PC-9 (cell line): ENCODE data around the gene ACADVL. TPM values are rescaled to one million over a fixed set of nuclear protein-coding genes. Genes with fewer than 3 reads are reported as not detected.
A peak's percentile ranks its signal among the peaks of the same experiment; 100 is the strongest.
"Not testable (repeated sequence)": the region's sequence is repeated elsewhere in the genome, so short reads cannot be mapped to it uniquely, and the experiment has no call there.

ENCODE experiments used
- BruUV-seq: library from RNA; stranded (reverse); fragments of 400-500 nt; replicated peaks from 2 replicates; lab custom pipeline; 2021; lab: Mats Ljungman, UMichigan
- CTCF ChIA-PET: fragments of 300-600 bp; sonication (Branson Sonifier 250); formaldehyde crosslinking; loops from one replicate; lab custom pipeline; 2022; ENCODE audit warnings: antibody characterized with exemption; lab: Charles Lee
- POLR2A ChIA-PET: fragments of 300-600 bp; sonication (Branson Sonifier 250); formaldehyde crosslinking; loops from one replicate; lab custom pipeline; 2022; ENCODE audit warnings: antibody characterized with exemption; ENCODE audit not compliant: unreplicated experiment; lab: Charles Lee
- DNase-seq, 2 experiments: peaks; one replicate each; pipeline versions ENCODE4 v3.0.0 to v3.0.0-alpha.2; 2015 to 2022; ENCODE audit warnings: mixed read lengths in 1 of 2
- H2AFZ ChIP-seq: fragments of 200-600 bp; sonication (generic); 2 replicates; pipeline ENCODE4 v1.8.1; 2017; ENCODE audit warnings: antibody characterized with exemption
- H3F3A ChIP-seq: fragments of 200-600 bp; sonication (generic); 2 replicates; pipeline ENCODE4 v1.8.1; 2017; ENCODE audit warnings: antibody characterized with exemption, mild to moderate bottlenecking, low read depth; ENCODE audit not compliant: insufficient read depth
- H3K27ac ChIP-seq: fragments of 200-600 bp; sonication (generic); 2 replicates; pipeline ENCODE4 v1.6.1; 2016; ENCODE audit warnings: mixed run types
- H3K27me3 ChIP-seq: fragments of 200-600 bp; sonication (generic); 2 replicates; pipeline ENCODE4 v1.6.1; 2016; ENCODE audit warnings: low read depth, mixed run types; ENCODE audit not compliant: insufficient read depth
- H3K36me3 ChIP-seq: fragments of 200-600 bp; sonication (generic); 2 replicates; pipeline ENCODE4 v1.6.1; 2016; ENCODE audit warnings: low read depth, mixed run types
- H3K4me1 ChIP-seq: fragments of 200-600 bp; sonication (generic); replicated peaks from 2 replicates; pipeline ENCODE4 v1.6.1; 2016; ENCODE audit warnings: mixed run types; ENCODE audit not compliant: insufficient read depth
- H3K4me2 ChIP-seq: fragments of 200-600 bp; sonication (generic); 2 replicates; pipeline ENCODE4 v1.6.1; 2017; ENCODE audit warnings: mixed run types
- H3K4me3 ChIP-seq: fragments of 200-600 bp; sonication (generic); 2 replicates; pipeline ENCODE4 v1.6.1; 2016; ENCODE audit warnings: mixed run types
- H3K79me2 ChIP-seq: fragments of 200-600 bp; sonication (generic); 2 replicates; pipeline ENCODE4 v1.6.1; 2017; ENCODE audit warnings: low read depth, mixed run types
- H3K9me2 ChIP-seq: fragments of 200-600 bp; sonication (generic); 2 replicates; pipeline ENCODE4 v1.8.1; 2017; ENCODE audit warnings: mild to moderate bottlenecking; ENCODE audit not compliant: insufficient read depth
- H3K9me3 ChIP-seq: fragments of 200-600 bp; sonication (generic); 2 replicates; pipeline ENCODE4 v1.8.1; 2016; ENCODE audit warnings: low read depth; ENCODE audit not compliant: insufficient read depth
- H4K20me1 ChIP-seq: fragments of 200-600 bp; sonication (generic); 2 replicates; pipeline ENCODE4 v1.8.1; 2017; ENCODE audit not compliant: insufficient read depth
- EZH2 ChIP-seq: fragments of 200-600 bp; sonication (generic); IDR thresholded peaks from 2 replicates; pipeline ENCODE4 v1.8.0; 2017; ENCODE audit warnings: antibody characterized with exemption, low read depth
- intact Hi-C: fragments of 100-400 bp; cut with micrococcal nuclease; formaldehyde crosslinking; loops from one replicate; pipeline ENCODE4 v1.10.0; 2022; ENCODE audit not compliant: unreplicated experiment
- total RNA-seq: library from RNA; stranded (reverse); gene quantifications from 2 replicates; pipeline ENCODE4 v1.2.3, GENCODE V29; 2021
- TF ChIP-seq, protein P1 (sequence below): fragments of 200-600 bp; sonication (generic); conservative IDR thresholded peaks from 2 replicates; pipeline ENCODE4 v1.6.1; 2017; ENCODE audit warnings: mixed run types, antibody characterized with exemption, mild to moderate bottlenecking, moderate library complexity

ACADVL gene
- total RNA-seq, 1 experiment from 2014 or later, result 604 TPM

- TF ChIP-seq EZH2, result no peak
- TF ChIP-seq, protein P1, sequence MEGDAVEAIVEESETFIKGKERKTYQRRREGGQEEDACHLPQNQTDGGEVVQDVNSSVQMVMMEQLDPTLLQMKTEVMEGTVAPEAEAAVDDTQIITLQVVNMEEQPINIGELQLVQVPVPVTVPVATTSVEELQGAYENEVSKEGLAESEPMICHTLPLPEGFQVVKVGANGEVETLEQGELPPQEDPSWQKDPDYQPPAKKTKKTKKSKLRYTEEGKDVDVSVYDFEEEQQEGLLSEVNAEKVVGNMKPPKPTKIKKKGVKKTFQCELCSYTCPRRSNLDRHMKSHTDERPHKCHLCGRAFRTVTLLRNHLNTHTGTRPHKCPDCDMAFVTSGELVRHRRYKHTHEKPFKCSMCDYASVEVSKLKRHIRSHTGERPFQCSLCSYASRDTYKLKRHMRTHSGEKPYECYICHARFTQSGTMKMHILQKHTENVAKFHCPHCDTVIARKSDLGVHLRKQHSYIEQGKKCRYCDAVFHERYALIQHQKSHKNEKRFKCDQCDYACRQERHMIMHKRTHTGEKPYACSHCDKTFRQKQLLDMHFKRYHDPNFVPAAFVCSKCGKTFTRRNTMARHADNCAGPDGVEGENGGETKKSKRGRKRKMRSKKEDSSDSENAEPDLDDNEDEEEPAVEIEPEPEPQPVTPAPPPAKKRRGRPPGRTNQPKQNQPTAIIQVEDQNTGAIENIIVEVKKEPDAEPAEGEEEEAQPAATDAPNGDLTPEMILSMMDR, result no peak
- ChIA-PET POLR2A (interaction anchor here (0.7 kb wide), 1 partner anchor 42 kb away, joined by 3 read pairs; no protein-coding TSS in a partner anchor), CTCF (interaction anchor here (1.0 kb wide), 1 partner anchor 64 kb away, joined by 4 read pairs; no protein-coding TSS in a partner anchor)
- no peak for DNase-seq
- Histone ChIP-seq H3K27me3 (no peaks in the 10 kb centered on the region), H3K36me3 (no peaks in the 10 kb centered on the region), H3K4me3 (no peak overlapping the region), H3K4me1 (peaks cover 7% of the 10 kb centered on the region), H3F3A (peaks cover 29% of the 10 kb centered on the region; the same call in 1 of the 2 replicates), H3K4me2 (no peak overlapping the region), H3K9me3 (peaks cover 7% of the 10 kb centered on the region; the same call in 1 of the 2 replicates), H3K9me2 (no peaks in the 10 kb centered on the region), H2AFZ (no peak overlapping the region), H3K27ac (no peak overlapping the region), H3K79me2 (no peaks in the 10 kb centered on the region), H4K20me1 (no peaks in the 10 kb centered on the region)
- intact Hi-C loops, result loop anchor here (5.0 kb wide), 1 partner anchor 42 kb away; no protein-coding TSS in a partner anchor
- no TSS peak for BruUV-seq
Observed at GRCh38 chr17:7178973-7179316, 40.8 kb upstream of the ACADVL start.

GRCh38 chr17:7179317-7180254 is 40.2 kb upstream of the ACADVL start, which contains the start of gene ASGR1:
Gene ASGR1 (minus strand): TSS chr17:7179370. CDS start chr17:7178563, 807 bp downstream.
- no TSS peak for BruUV-seq
- no peaks in the 10 kb centered on the region for H3K9me2 ChIP-seq
- H3K27me3 ChIP-seq, result no peaks in the 10 kb centered on the region
- POLR2A ChIA-PET, result no interaction called here
- no peak for TF ChIP-seq EZH2
- TF ChIP-seq, protein P1, result no peak
- no peaks in the 10 kb centered on the region for H3K36me3 ChIP-seq
- H2AFZ ChIP-seq, result peak within 1 kb of the TSS; percentile 89
- H3F3A ChIP-seq, result peaks cover 28% of the 10 kb centered on the region; the same call in 1 of the 2 replicates
- no peaks in the 10 kb centered on the region for H3K79me2 ChIP-seq
- H3K4me3 ChIP-seq, result peak within 1 kb of the TSS; percentile 76
- no peak within 1 kb of the TSS for H3K27ac ChIP-seq
- H3K9me3 ChIP-seq, result peaks cover 7% of the 10 kb centered on the region; the same call in 1 of the 2 replicates
- CTCF ChIA-PET, result interaction anchor here (0.6 to 1.0 kb wide), 2 partner anchors 8 to 63 kb away, joined by 4 to 6 read pairs; no protein-coding TSS in a partner anchor
- H3K4me2 ChIP-seq, result peak within 1 kb of the TSS; percentile 98
- H3K4me1 ChIP-seq, result peaks cover 8% of the 10 kb centered on the region
- H4K20me1 ChIP-seq, result no peaks in the 10 kb centered on the region
- DNase-seq, result no peak
- intact Hi-C loops, result loop anchor here (5.0 kb wide), 1 partner anchor 42 kb away; no protein-coding TSS in a partner anchor

DNA sequence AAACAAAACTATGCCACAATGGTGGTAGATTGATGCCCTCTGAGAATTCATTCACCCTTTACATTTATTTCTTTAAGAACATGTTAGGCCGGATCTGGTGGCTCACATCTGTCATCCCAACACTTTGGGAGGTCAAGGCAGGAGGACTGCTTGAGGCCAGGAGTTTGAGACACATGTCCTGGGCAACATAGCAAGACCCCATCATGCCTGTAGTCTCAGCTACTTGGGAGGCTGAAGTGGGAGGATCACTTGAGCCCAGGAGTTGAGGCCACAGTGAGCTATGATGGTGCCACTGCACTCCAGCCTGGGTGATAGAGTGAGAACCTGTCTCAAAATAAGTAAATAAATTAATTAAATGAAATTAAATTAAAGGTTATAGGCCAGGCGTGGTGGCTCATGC is 37.6 kb upstream of the ACADVL start:
- BruUV-seq, H3K4me1 ChIP-seq, DNase-seq, H2AFZ ChIP-seq, H4K20me1 ChIP-seq, POLR2A ChIA-PET, H3K27ac ChIP-seq, H3K9me2 ChIP-seq, H3K36me3 ChIP-seq, H3K27me3 ChIP-seq, H3K4me3 ChIP-seq, H3K79me2 ChIP-seq, intact Hi-C loops, CTCF ChIA-PET, H3K9me3 ChIP-seq, H3K4me2 ChIP-seq: not testable (repeated sequence)
- peaks cover 13% of the 10 kb centered on the region; the same call in 1 of the 2 replicates for H3F3A ChIP-seq
